Thyroid gland (tissue), 4 donors: ENCODE results near the gene ST3GAL4. TPM values are rescaled to one million over a fixed set of nuclear protein-coding genes. Genes with fewer than 3 reads are reported as not detected.
A peak's percentile ranks its signal among the peaks of the same experiment; 100 is the strongest.

Experiments
- DNase-seq, 2 donors: peaks; one replicate each; pipeline ENCODE4 v3.0.0-alpha.2; 2019
- H3K27ac ChIP-seq, 3 donors: fragments of 200-600 bp; sonication (generic); 1 replicate in 2 of 3; 2 replicates in 1 of 3; pipeline ENCODE4 v1.5.1; 2016 to 2019; ENCODE audit warnings: mild to moderate bottlenecking in 1 of 3, moderate library complexity in 1 of 3
- H3K27me3 ChIP-seq: fragments of 200-600 bp; sonication (generic); one replicate; pipeline ENCODE4 v1.5.1; 2019
- H3K36me3 ChIP-seq, 2 donors: fragments of 200-600 bp; sonication (generic); one replicate each; pipeline ENCODE4 v1.5.1; 2016 to 2019
- H3K4me1 ChIP-seq, 2 donors: fragments of 200-600 bp; sonication (generic); one replicate each; pipeline ENCODE4 v1.5.1; 2017 to 2019
- H3K4me3 ChIP-seq, 3 donors: fragments of 200-600 bp; sonication (generic); replicated peaks in 1 of 3; 1 replicate in 2 of 3; 2 replicates in 1 of 3; pipeline ENCODE4 v1.5.1; 2016; ENCODE audit warnings: mild to moderate bottlenecking in 1 of 3
- H3K9me3 ChIP-seq: fragments of 200-600 bp; sonication (generic); one replicate; pipeline ENCODE4 v1.5.1; 2017
- CTCF ChIP-seq, 6 experiments: fragments of 200-600 bp in 3 of 6; fragments of 450-650 bp in 3 of 6; sonication (generic) in 3 of 6; IDR thresholded peaks; one replicate each; pipeline ENCODE4 v1.5.1; 2016 to 2019; ENCODE audit warnings: antibody characterized with exemption in 6 of 6, mild to moderate bottlenecking in 2 of 6, inconsistent platforms in 1 of 6, moderate library complexity in 1 of 6
- POLR2A ChIP-seq, 2 donors: fragments of 450-650 bp; IDR thresholded peaks; one replicate each; pipeline ENCODE4 v1.6.1; 2017; ENCODE audit warnings: antibody characterized with exemption in 2 of 2, mild to moderate bottlenecking in 2 of 2, moderate library complexity in 1 of 2
- WGBS, 2 donors: methylation state at CpG; one replicate each; pipeline ENCODE4 v1.1.5; 2017; 5-methylcytosine and 5-hydroxymethylcytosine counted together
- intact Hi-C: fragments of 100-400 bp; cut with DNase I; formaldehyde crosslinking; loops from one replicate; pipeline ENCODE4 v1.15.1; 2023
- total RNA-seq, 4 donors: library from RNA; depleted of rRNA; stranded (reverse); fragments of >200 nt; gene quantifications; one replicate each; pipeline ENCODE4 v1.2.3, GENCODE V29; 2016

The ST3GAL4 gene
- total RNA-seq, 4 donors from 2014 or later = 5.3 to 33.9 (median 26.4) TPM

- Histone ChIP-seq H3K4me3 (no peak overlapping the region), H3K9me3 (no peaks in the 10 kb centered on the region), H3K4me1 (peaks cover 0 to 11% of the 10 kb centered on the region in 2 donors), H3K36me3 (no peaks in the 10 kb centered on the region), H3K27me3 (no peaks in the 10 kb centered on the region), H3K27ac (no peak overlapping the region)
- TF ChIP-seq POLR2A (IDR thresholded peaks at IDR 0.05) (no peak), CTCF (IDR thresholded peaks at IDR 0.05) (peak; percentile 83 to 96 (median 92))
- intact Hi-C loops = loop anchor here (5.0 kb wide), 3 partner anchors 41 to 901 kb away; no protein-coding TSS in a partner anchor
- WGBS, 2 donors = 17 to 23% methylated on average over 16 to 21 of the region's 21 CpGs
- peak; percentile 70 to 74 for DNase-seq
Observed at GRCh38 chr11:126440792-126441514, 85.5 kb downstream of the ST3GAL4 start.

GRCh38 chr11:126443120-126443519 lies 87.6 kb downstream of the ST3GAL4 start:
- H3K27me3 ChIP-seq = no peaks in the 10 kb centered on the region
- TF ChIP-seq CTCF (IDR thresholded peaks at IDR 0.05) (no peak), POLR2A (IDR thresholded peaks at IDR 0.05) (no peak)
- no peak for DNase-seq
- H3K36me3 ChIP-seq = no peaks in the 10 kb centered on the region
- intact Hi-C loops = loop anchor here (5.0 kb wide), 3 partner anchors 39 to 899 kb away; no protein-coding TSS in a partner anchor
- H3K9me3 ChIP-seq = no peaks in the 10 kb centered on the region
- peaks cover 0 to 11% of the 10 kb centered on the region in 2 donors for H3K4me1 ChIP-seq
- 42 to 47% methylated on average over 6 to 7 of the region's 13 CpGs for WGBS, 2 donors
- H3K27ac ChIP-seq = no peak overlapping the region
- H3K4me3 ChIP-seq = no peak overlapping the region

GRCh38 chr11:126444072-126444471 lies 88.6 kb downstream of the ST3GAL4 start:
- intact Hi-C loops = loop anchor here (5.0 kb wide), 3 partner anchors 38 to 898 kb away; no protein-coding TSS in a partner anchor
- H3K4me1 ChIP-seq = peaks cover 0 to 11% of the 10 kb centered on the region in 2 donors
- H3K27ac ChIP-seq = no peak overlapping the region
- no peak for DNase-seq
- H3K4me3 ChIP-seq = no peak overlapping the region
- H3K9me3 ChIP-seq = no peaks in the 10 kb centered on the region
- TF ChIP-seq POLR2A (IDR thresholded peaks at IDR 0.05) (no peak), CTCF (IDR thresholded peaks at IDR 0.05) (no peak)
- H3K36me3 ChIP-seq = no peaks in the 10 kb centered on the region
- H3K27me3 ChIP-seq = no peaks in the 10 kb centered on the region
- WGBS, 2 donors = 75 to 85% methylated on average over 6 to 7 of the region's 7 CpGs

GRCh38 chr11:126446581-126446980 lies 91.1 kb downstream of the ST3GAL4 start:
- no peak for DNase-seq
- H3K27ac ChIP-seq = no peak overlapping the region
- TF ChIP-seq POLR2A (IDR thresholded peaks at IDR 0.05) (no peak), CTCF (IDR thresholded peaks at IDR 0.05) (no peak)
- no peaks in the 10 kb centered on the region for H3K36me3 ChIP-seq
- WGBS, 2 donors = 75 to 86% methylated on average over 9 of the region's 10 CpGs
- H3K4me1 ChIP-seq = no peaks in the 10 kb centered on the region
- intact Hi-C loops = no loop called here
- H3K9me3 ChIP-seq = no peaks in the 10 kb centered on the region
- H3K27me3 ChIP-seq = no peaks in the 10 kb centered on the region
- no peak overlapping the region for H3K4me3 ChIP-seq

GRCh38 chr11:126450198-126450597 lies 94.7 kb downstream of the ST3GAL4 start:
- TF ChIP-seq CTCF (IDR thresholded peaks at IDR 0.05) (no peak), POLR2A (IDR thresholded peaks at IDR 0.05) (no peak)
- WGBS, 2 donors = 85 to 96% methylated on average over 7 of the region's 7 CpGs
- Histone ChIP-seq H3K4me1 (no peaks in the 10 kb centered on the region), H3K9me3 (no peaks in the 10 kb centered on the region), H3K36me3 (no peaks in the 10 kb centered on the region), H3K27ac (no peak overlapping the region), H3K27me3 (no peaks in the 10 kb centered on the region), H3K4me3 (no peak overlapping the region)
- no peak for DNase-seq
- intact Hi-C loops = no loop called here
